Fibroblast of lung (primary cell): ENCODE measurements around the gene VSTM2B. TPM values are rescaled to one million over a fixed set of nuclear protein-coding genes. Genes with fewer than 3 reads are reported as not detected.

ENCODE experiments used
- DNase-seq, 2 donors: peaks; one replicate each; pipeline versions ENCODE4 v3.0.0 to v3.0.0-alpha.2; 2010; ENCODE audit warnings: low read depth in 2 of 2
- H2AFZ ChIP-seq: 2 replicates; pipeline ENCODE4 v1.5.1; 2012; ENCODE audit warnings: low read length, control low read depth, inconsistent platforms
- H3K27ac ChIP-seq: 2 replicates; pipeline ENCODE4 v1.5.1; 2011; ENCODE audit warnings: low read length, control low read depth; ENCODE audit not compliant: insufficient read depth
- H3K27me3 ChIP-seq: 2 replicates; pipeline ENCODE4 v1.5.1; 2011; ENCODE audit warnings: mild to moderate bottlenecking, low read length; ENCODE audit not compliant: control insufficient read depth, insufficient read depth
- H3K36me3 ChIP-seq: 2 replicates; pipeline ENCODE4 v1.5.1; 2011; ENCODE audit warnings: low read length; ENCODE audit not compliant: control insufficient read depth, insufficient read depth
- H3K4me1 ChIP-seq: 2 replicates; pipeline ENCODE4 v1.5.1; 2011; ENCODE audit warnings: low read length; ENCODE audit not compliant: control insufficient read depth, insufficient read depth; ENCODE audit errors: extremely low read depth
- H3K4me2 ChIP-seq: 2 replicates; pipeline ENCODE4 v1.5.1; 2011; ENCODE audit warnings: low read length, control low read depth; ENCODE audit not compliant: insufficient read depth; ENCODE audit errors: extremely low read depth
- H3K4me3 ChIP-seq, 4 experiments: fragments of 200-600 bp in 1 of 4; sonication (generic) in 1 of 4; replicated peaks in 1 of 4; 2 replicates each; pipeline ENCODE4 v1.5.1; 2011 to 2016; ENCODE audit warnings: low read length in 4 of 4, low read depth in 3 of 4, mild to moderate bottlenecking in 3 of 4, control low read depth in 2 of 4, inconsistent platforms in 1 of 4, mixed read lengths in 1 of 4; ENCODE audit not compliant: insufficient read depth in 1 of 4; ENCODE audit errors: control extremely low read depth in 1 of 4
- H3K79me2 ChIP-seq: 2 replicates; pipeline ENCODE4 v1.5.1; 2012; ENCODE audit warnings: mild to moderate bottlenecking, low read length, inconsistent platforms; ENCODE audit not compliant: control insufficient read depth, insufficient read depth
- H3K9ac ChIP-seq: 2 replicates; pipeline ENCODE4 v1.5.1; 2011; ENCODE audit warnings: mild to moderate bottlenecking, low read length, control low read depth; ENCODE audit not compliant: insufficient read depth
- H3K9me3 ChIP-seq: 2 replicates; pipeline ENCODE4 v1.5.1; 2012; ENCODE audit warnings: low read depth, low read length; ENCODE audit not compliant: control insufficient read depth, insufficient read depth
- H4K20me1 ChIP-seq: 2 replicates; pipeline ENCODE4 v1.5.1; 2011; ENCODE audit warnings: low read length; ENCODE audit not compliant: control insufficient read depth, insufficient read depth; ENCODE audit errors: extremely low read depth
- CTCF ChIP-seq, 2 donors: IDR thresholded peaks in 1 of 2; conservative IDR thresholded peaks in 1 of 2; 1 replicate in 1 of 2; 2 replicates in 1 of 2; pipeline ENCODE4 v1.5.1; 2011 to 2012; ENCODE audit warnings: low read length in 2 of 2, control low read depth in 1 of 2, inconsistent platforms in 1 of 2, low read depth in 1 of 2, mild to moderate bottlenecking in 1 of 2
- EZH2 ChIP-seq: IDR thresholded peaks from 2 replicates; pipeline ENCODE4 v1.5.1; 2012; ENCODE audit warnings: low read length, control low read depth, mild to moderate bottlenecking; ENCODE audit errors: missing control alignments
- polyA plus RNA-seq, 2 donors: library from polyadenylated mRNA; depleted of rRNA in 1 of 2; stranded (reverse) in 1 of 2; unstranded in 1 of 2; fragments of >200 nt; gene quantifications; 2 replicates each; pipeline ENCODE4 v1.2.1, GENCODE V29; 2011 to 2012; ENCODE audit warnings: missing spikeins in 1 of 2
- total RNA-seq: library from RNA; depleted of rRNA; stranded (reverse); fragments of >200 nt; gene quantifications from 2 replicates; pipeline ENCODE4 v1.2.1, GENCODE V29; 2014

Gene VSTM2B
- total and polyA plus RNA-seq, 2 donors (not counting 1 experiment from before 2014, with no cell fraction given) = not detected

DNA sequence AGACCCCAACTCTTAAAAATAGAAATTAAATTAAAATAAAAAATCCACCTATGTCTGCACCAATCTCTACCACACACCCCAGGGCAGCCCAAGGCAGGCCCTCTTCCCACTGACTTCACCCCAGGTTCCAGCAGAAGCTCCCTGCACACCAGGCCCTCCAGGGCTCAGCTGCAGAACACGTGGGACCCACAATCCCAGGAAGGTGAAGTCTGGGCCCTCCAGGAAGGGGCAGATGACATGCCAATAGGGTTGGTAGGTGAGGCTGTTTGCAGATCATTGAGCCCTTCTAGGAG, 19.2 kb upstream of the VSTM2B start:
- Histone ChIP-seq H3K36me3 (no peaks in the 10 kb centered on the region), H4K20me1 (no peaks in the 10 kb centered on the region), H3K79me2 (no peaks in the 10 kb centered on the region), H3K27ac (no peak overlapping the region), H3K4me1 (no peaks in the 10 kb centered on the region), H3K4me2 (no peak overlapping the region), H3K4me3 (no peak overlapping the region), H3K27me3 (no peaks in the 10 kb centered on the region), H2AFZ (no peak overlapping the region), H3K9ac (no peak overlapping the region), H3K9me3 (no peaks in the 10 kb centered on the region)
- TF ChIP-seq CTCF (conservative IDR thresholded peaks at IDR 0.05 in 1 of 2, IDR thresholded peaks at IDR 0.05 in 1 of 2; ENCODE audit: low read depth in 1 of 2, low read length in 2 of 2) (no peak), EZH2 (no peak)
- DNase-seq = no peak

GRCh38 chr19:29507081-29507860, 18.5 kb upstream of the VSTM2B start:
- Histone ChIP-seq H3K4me1 (no peaks in the 10 kb centered on the region), H2AFZ (no peak overlapping the region), H3K79me2 (no peaks in the 10 kb centered on the region), H3K4me2 (no peak overlapping the region), H3K4me3 (no peak overlapping the region), H3K9ac (no peak overlapping the region), H3K36me3 (no peaks in the 10 kb centered on the region), H3K27me3 (no peaks in the 10 kb centered on the region), H3K27ac (no peak overlapping the region), H4K20me1 (no peaks in the 10 kb centered on the region), H3K9me3 (no peaks in the 10 kb centered on the region)
- no peak for DNase-seq
- TF ChIP-seq CTCF (conservative IDR thresholded peaks at IDR 0.05 in 1 of 2, IDR thresholded peaks at IDR 0.05 in 1 of 2; ENCODE audit: low read depth in 1 of 2, low read length in 2 of 2) (no peak), EZH2 (no peak)

GRCh38 chr19:29508181-29508580, 17.6 kb upstream of the VSTM2B start:
- Histone ChIP-seq H3K79me2 (no peaks in the 10 kb centered on the region), H2AFZ (no peak overlapping the region), H3K4me1 (no peaks in the 10 kb centered on the region), H3K4me2 (no peak overlapping the region), H3K36me3 (no peaks in the 10 kb centered on the region), H3K9me3 (no peaks in the 10 kb centered on the region), H3K27me3 (no peaks in the 10 kb centered on the region), H4K20me1 (no peaks in the 10 kb centered on the region), H3K9ac (no peak overlapping the region), H3K27ac (no peak overlapping the region), H3K4me3 (no peak overlapping the region)
- DNase-seq = no peak
- TF ChIP-seq EZH2 = no peak
- TF ChIP-seq CTCF (conservative IDR thresholded peaks at IDR 0.05 in 1 of 2, IDR thresholded peaks at IDR 0.05 in 1 of 2; ENCODE audit: low read depth in 1 of 2, low read length in 2 of 2) = no peak
